KMS-11 (cell line): ENCODE measurements around the gene SRSF11.
"Not testable (repeated sequence)": the region's sequence is repeated elsewhere in the genome, so short reads cannot be mapped to it uniquely, and the experiment has no call there.

Experiments
- H2AFZ ChIP-seq: fragments of 200-600 bp; sonication (generic); 2 replicates; pipeline ENCODE4 v1.6.1; 2016; ENCODE audit warnings: antibody characterized with exemption, mixed run types, low read depth
- H3K27ac ChIP-seq: fragments of 200-600 bp; sonication (generic); 2 replicates; pipeline ENCODE4 v1.6.1; 2016; ENCODE audit warnings: mild to moderate bottlenecking, mixed run types
- H3K27me3 ChIP-seq: fragments of 200-600 bp; sonication (generic); 2 replicates; pipeline ENCODE4 v1.6.1; 2017; ENCODE audit warnings: mild to moderate bottlenecking, low read depth, mixed run types, moderate library complexity; ENCODE audit not compliant: insufficient read depth
- H3K36me3 ChIP-seq: fragments of 200-600 bp; sonication (generic); 2 replicates; pipeline ENCODE4 v1.6.1; 2017; ENCODE audit warnings: mild to moderate bottlenecking, mixed run types; ENCODE audit not compliant: insufficient read depth
- H3K4me1 ChIP-seq: fragments of 200-600 bp; sonication (generic); 2 replicates; pipeline ENCODE4 v1.6.1; 2016; ENCODE audit warnings: mild to moderate bottlenecking, low read depth, mixed run types; ENCODE audit not compliant: poor library complexity, severe bottlenecking
- H3K4me2 ChIP-seq: fragments of 200-600 bp; sonication (generic); 2 replicates; pipeline ENCODE4 v1.7.0; 2016; ENCODE audit warnings: mild to moderate bottlenecking, mixed run types
- H3K4me3 ChIP-seq: fragments of 200-600 bp; sonication (generic); IDR thresholded peaks from 2 replicates; pipeline ENCODE4 v1.6.1; 2017; ENCODE audit warnings: low read depth, low read length, mixed read lengths; ENCODE audit not compliant: insufficient read depth
- H3K79me2 ChIP-seq: fragments of 200-600 bp; sonication (generic); 2 replicates; pipeline ENCODE4 v1.6.1; 2016; ENCODE audit warnings: low read depth, mixed run types; ENCODE audit not compliant: insufficient read depth
- H3K9ac ChIP-seq: fragments of 200-600 bp; sonication (generic); 2 replicates; pipeline ENCODE4 v1.6.1; 2016; ENCODE audit warnings: mild to moderate bottlenecking, mixed run types
- H4K20me1 ChIP-seq: fragments of 200-600 bp; sonication (generic); 2 replicates; pipeline ENCODE4 v1.6.1; 2016; ENCODE audit warnings: mild to moderate bottlenecking, mixed run types; ENCODE audit not compliant: insufficient read depth
- CTCF ChIP-seq: fragments of 200-600 bp; sonication (generic); conservative IDR thresholded peaks from 2 replicates; pipeline ENCODE4 v1.6.1; 2017; ENCODE audit warnings: low read depth, mild to moderate bottlenecking, antibody characterized with exemption, low read length, moderate library complexity, mixed read lengths

Gene SRSF11

GRCh38 chr1:70221238-70222121, at the start of gene SRSF11:
Gene SRSF11 (plus strand): TSS chr1:70221380. CDS start chr1:70221637, 257 bp downstream.
- Histone ChIP-seq H4K20me1 (no peaks in the 10 kb centered on the region), H3K4me3 (no peak within 1 kb of the TSS), H3K9ac (peak within 1 kb of the TSS; percentile 97), H3K4me2 (peak within 1 kb of the TSS; percentile 68), H3K27ac (peak within 1 kb of the TSS; percentile 98), H3K79me2 (peaks cover 55% of the 10 kb centered on the region), H2AFZ (peak within 1 kb of the TSS; percentile 50), H3K4me1 (peaks cover 44% of the 10 kb centered on the region), H3K36me3 (no peaks in the 10 kb centered on the region), H3K27me3 (no peaks in the 10 kb centered on the region)
- TF ChIP-seq CTCF = no peak

- H3K27ac ChIP-seq = no peak overlapping the region
- H3K27me3 ChIP-seq = no peaks in the 10 kb centered on the region
- no peaks in the 10 kb centered on the region for H3K79me2 ChIP-seq
- no peak overlapping the region for H3K4me2 ChIP-seq
- no peaks in the 10 kb centered on the region for H4K20me1 ChIP-seq
- no peak overlapping the region for H3K9ac ChIP-seq
- no peaks in the 10 kb centered on the region for H3K4me1 ChIP-seq
- no peak overlapping the region for H3K4me3 ChIP-seq
- no peaks in the 10 kb centered on the region for H3K36me3 ChIP-seq
- no peak for TF ChIP-seq CTCF
- H2AFZ ChIP-seq = no peak overlapping the region
These were observed 49.7 kb upstream of the SRSF11 start for GRCh38 chr1:70171512-70171911.

GRCh38 chr1:70185181-70185580, 36.0 kb upstream of the SRSF11 start:
- not testable (repeated sequence) for H3K4me1 ChIP-seq, H3K27me3 ChIP-seq, H3K4me2 ChIP-seq, H3K4me3 ChIP-seq, H3K27ac ChIP-seq, H3K9ac ChIP-seq, H3K79me2 ChIP-seq, H2AFZ ChIP-seq, H3K36me3 ChIP-seq, H4K20me1 ChIP-seq

GRCh38 chr1:70188522-70188921, 32.7 kb upstream of the SRSF11 start:
- Histone ChIP-seq H3K27me3 (no peaks in the 10 kb centered on the region), H3K4me1 (no peaks in the 10 kb centered on the region), H2AFZ (no peak overlapping the region), H4K20me1 (no peaks in the 10 kb centered on the region), H3K9ac (no peak overlapping the region), H3K4me2 (no peak overlapping the region), H3K27ac (no peak overlapping the region), H3K79me2 (peaks cover 5% of the 10 kb centered on the region; the same call in 1 of the 2 replicates), H3K36me3 (no peaks in the 10 kb centered on the region), H3K4me3 (no peak overlapping the region)
- no peak for TF ChIP-seq CTCF

- TF ChIP-seq CTCF = no peak
- H3K4me2 ChIP-seq = no peak overlapping the region
- H3K27me3 ChIP-seq = no peaks in the 10 kb centered on the region
- peaks cover 5% of the 10 kb centered on the region; the same call in 1 of the 2 replicates for H3K79me2 ChIP-seq
- H3K9ac ChIP-seq = no peak overlapping the region
- H3K4me1 ChIP-seq = no peaks in the 10 kb centered on the region
- no peak overlapping the region for H2AFZ ChIP-seq
- no peak overlapping the region for H3K27ac ChIP-seq
- H3K36me3 ChIP-seq = no peaks in the 10 kb centered on the region
- no peak overlapping the region for H3K4me3 ChIP-seq
- no peaks in the 10 kb centered on the region for H4K20me1 ChIP-seq
These were observed 31.0 kb upstream of the SRSF11 start for GRCh38 chr1:70190180-70190579.

GRCh38 chr1:70192446-70192845, 28.7 kb upstream of the SRSF11 start:
- H2AFZ ChIP-seq, H4K20me1 ChIP-seq, H3K79me2 ChIP-seq: not testable (repeated sequence)

More at GRCh38 chr1:70192446-70192845, 28.7 kb upstream of the SRSF11 start:
- H3K9ac ChIP-seq, H3K4me1 ChIP-seq, H3K27me3 ChIP-seq, H3K4me3 ChIP-seq, H3K36me3 ChIP-seq, H3K4me2 ChIP-seq, H3K27ac ChIP-seq: not testable (repeated sequence)
